ENCODE measurements around the gene DHX29. TPM values are rescaled to one million over a fixed set of nuclear protein-coding genes. Genes with fewer than 3 reads are reported as not detected.

The DHX29 gene
- total and polyA plus RNA-seq, 2 donors: 12.5 to 20.8 TPM

DNA sequence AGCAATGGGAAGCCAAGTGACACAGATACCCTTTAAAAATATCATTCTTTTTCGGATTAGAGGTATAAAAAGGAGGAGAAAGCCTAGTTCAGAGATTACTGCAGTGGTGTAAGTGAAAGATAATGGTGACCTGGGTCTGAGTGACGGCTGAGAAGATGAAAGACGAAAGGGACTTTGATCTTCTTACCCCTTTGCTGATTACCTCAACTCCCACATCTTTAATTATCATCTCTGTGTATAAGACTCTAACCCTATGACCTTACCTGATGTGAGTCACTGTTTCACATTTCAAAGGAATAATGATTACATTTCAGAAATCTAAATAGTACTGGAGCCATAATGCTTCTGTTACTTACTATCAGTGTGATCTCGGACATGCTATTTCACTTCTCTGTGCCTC lies 52.7 kb downstream of the DHX29 start:
- Histone ChIP-seq H3K4me1 (ENCODE audit: control insufficient read depth in 2 of 2, insufficient read depth in 2 of 2, low read length in 2 of 2) (no peaks in the 10 kb centered on the region), H3K27me3 (ENCODE audit: control insufficient read depth in 2 of 2, insufficient read depth in 1 of 2, low read length in 1 of 2) (no peaks in the 10 kb centered on the region), H3K9me3 (ENCODE audit: control insufficient read depth in 2 of 2, insufficient read depth in 1 of 2, low read length in 1 of 2) (no peaks in the 10 kb centered on the region), H3K4me3 (ENCODE audit: low read length in 2 of 2) (no peak overlapping the region), H3K36me3 (ENCODE audit: control insufficient read depth in 2 of 2, insufficient read depth in 2 of 2, low read length in 1 of 2) (peaks cover 14 to 24% of the 10 kb centered on the region in 2 donors), H3K27ac (ENCODE audit: low read depth in 1 of 2, low read length in 1 of 2) (no peak overlapping the region)
- 94% methylated on average over 4 of the region's 4 CpGs for WGBS
- DNase-seq (ENCODE audit: low read depth in 6 of 9, low spot score in 9 of 9): no peak

DNA sequence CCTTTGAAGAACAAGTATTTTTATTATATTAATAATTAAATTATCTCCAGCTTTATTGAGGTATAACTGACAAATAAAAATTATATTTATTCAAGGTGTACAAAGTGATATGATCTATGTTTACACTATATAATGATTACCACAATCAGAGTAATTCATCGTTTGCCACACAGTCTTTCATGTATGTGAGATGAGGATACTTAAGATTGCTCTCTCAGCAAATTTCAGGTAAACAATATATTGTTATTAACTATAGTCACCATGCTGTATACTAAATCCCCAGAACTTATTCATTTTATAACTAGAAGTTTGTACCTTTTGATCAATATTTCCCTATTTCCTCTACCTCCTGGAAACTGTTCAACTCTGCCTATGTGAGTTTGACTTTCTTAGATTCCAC lies 57.4 kb downstream of the DHX29 start:
- no peaks in the 10 kb centered on the region for H3K27me3 ChIP-seq (ENCODE audit: control insufficient read depth in 2 of 2, insufficient read depth in 1 of 2, low read length in 1 of 2)
- no peaks in the 10 kb centered on the region for H3K9me3 ChIP-seq (ENCODE audit: control insufficient read depth in 2 of 2, insufficient read depth in 1 of 2, low read length in 1 of 2)
- WGBS: 99% methylated on average over 1 of the region's 1 CpG

DNA sequence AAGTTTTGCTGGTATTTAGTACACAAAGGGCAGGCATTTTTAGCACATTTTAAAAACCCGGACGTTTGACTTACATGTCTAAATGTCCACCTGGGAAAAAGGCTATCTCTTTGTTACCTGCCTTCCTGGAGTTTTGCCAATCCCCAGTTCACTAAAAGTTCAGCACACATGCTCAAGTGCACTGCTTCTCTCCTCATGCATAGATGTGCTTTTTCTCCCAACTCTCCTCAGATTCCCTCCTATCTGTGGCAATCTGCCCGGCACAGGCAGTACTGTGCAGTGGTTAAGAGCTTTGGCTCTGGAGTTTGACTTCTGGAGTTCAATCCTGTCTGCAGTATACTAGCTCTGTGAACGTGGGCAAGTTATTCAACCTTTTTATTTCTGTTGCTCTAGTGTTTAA lies 65.7 kb downstream of the DHX29 start:
- Histone ChIP-seq H3K36me3 (ENCODE audit: control insufficient read depth in 2 of 2, insufficient read depth in 2 of 2, low read length in 1 of 2) (no peaks in the 10 kb centered on the region), H3K4me1 (ENCODE audit: control insufficient read depth in 2 of 2, insufficient read depth in 2 of 2, low read length in 2 of 2) (no peaks in the 10 kb centered on the region), H3K27ac (ENCODE audit: low read depth in 1 of 2, low read length in 1 of 2) (no peak overlapping the region), H3K27me3 (ENCODE audit: control insufficient read depth in 2 of 2, insufficient read depth in 1 of 2, low read length in 1 of 2) (peaks cover 4 to 30% of the 10 kb centered on the region in 2 donors), H3K4me3 (ENCODE audit: low read length in 2 of 2) (no peak overlapping the region), H3K9me3 (ENCODE audit: control insufficient read depth in 2 of 2, insufficient read depth in 1 of 2, low read length in 1 of 2) (no peaks in the 10 kb centered on the region)
- DNase-seq (ENCODE audit: low read depth in 6 of 9, low spot score in 9 of 9): no peak
- 91% methylated on average over 4 of the region's 4 CpGs for WGBS

More for the DNA sequence above, 57.4 kb downstream of the DHX29 start:
- H3K36me3 ChIP-seq (ENCODE audit: control insufficient read depth in 2 of 2, insufficient read depth in 2 of 2, low read length in 1 of 2): peaks cover 3 to 8% of the 10 kb centered on the region in 2 donors
- H3K4me3 ChIP-seq (ENCODE audit: low read length in 2 of 2): no peak overlapping the region
- no peak for DNase-seq (ENCODE audit: low read depth in 6 of 9, low spot score in 9 of 9)
- H3K4me1 ChIP-seq (ENCODE audit: control insufficient read depth in 2 of 2, insufficient read depth in 2 of 2, low read length in 2 of 2): no peaks in the 10 kb centered on the region
- H3K27ac ChIP-seq (ENCODE audit: low read depth in 1 of 2, low read length in 1 of 2): no peak overlapping the region

DNA sequence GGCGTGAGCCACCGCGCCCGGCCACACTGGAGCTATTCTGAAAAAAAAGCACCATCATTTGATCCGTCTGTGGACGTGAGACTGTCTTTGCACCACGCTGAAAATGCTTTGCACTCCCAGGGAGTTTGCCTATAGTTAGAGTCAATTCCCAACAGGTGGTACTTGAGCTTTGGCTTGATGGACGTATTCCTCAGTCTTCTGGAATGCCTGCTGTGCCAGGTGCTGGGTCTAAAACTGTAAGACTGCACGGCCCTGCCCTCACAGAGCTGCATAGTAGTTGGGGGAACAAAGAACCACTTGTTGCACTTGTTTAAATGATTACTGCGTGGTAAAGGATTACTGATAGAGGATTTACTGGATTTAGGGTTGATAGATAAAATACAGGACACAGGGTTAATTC lies 70.7 kb downstream of the DHX29 start:
- Histone ChIP-seq H3K4me1 (ENCODE audit: control insufficient read depth in 2 of 2, insufficient read depth in 2 of 2, low read length in 2 of 2) (peaks cover 14 to 27% of the 10 kb centered on the region in 2 donors), H3K4me3 (ENCODE audit: low read length in 2 of 2) (no peak overlapping the region), H3K36me3 (ENCODE audit: control insufficient read depth in 2 of 2, insufficient read depth in 2 of 2, low read length in 1 of 2) (no peaks in the 10 kb centered on the region), H3K27ac (ENCODE audit: low read depth in 1 of 2, low read length in 1 of 2) (no peak overlapping the region), H3K9me3 (ENCODE audit: control insufficient read depth in 2 of 2, insufficient read depth in 1 of 2, low read length in 1 of 2) (peaks cover 0 to 10% of the 10 kb centered on the region in 2 donors), H3K27me3 (ENCODE audit: control insufficient read depth in 2 of 2, insufficient read depth in 1 of 2, low read length in 1 of 2) (peaks cover 34 to 74% of the 10 kb centered on the region in 2 donors)
- whole genome bisulfite sequencing: 90% methylated on average over 10 of the region's 10 CpGs
- no peak for DNase-seq (ENCODE audit: low read depth in 6 of 9, low spot score in 9 of 9)

DNA sequence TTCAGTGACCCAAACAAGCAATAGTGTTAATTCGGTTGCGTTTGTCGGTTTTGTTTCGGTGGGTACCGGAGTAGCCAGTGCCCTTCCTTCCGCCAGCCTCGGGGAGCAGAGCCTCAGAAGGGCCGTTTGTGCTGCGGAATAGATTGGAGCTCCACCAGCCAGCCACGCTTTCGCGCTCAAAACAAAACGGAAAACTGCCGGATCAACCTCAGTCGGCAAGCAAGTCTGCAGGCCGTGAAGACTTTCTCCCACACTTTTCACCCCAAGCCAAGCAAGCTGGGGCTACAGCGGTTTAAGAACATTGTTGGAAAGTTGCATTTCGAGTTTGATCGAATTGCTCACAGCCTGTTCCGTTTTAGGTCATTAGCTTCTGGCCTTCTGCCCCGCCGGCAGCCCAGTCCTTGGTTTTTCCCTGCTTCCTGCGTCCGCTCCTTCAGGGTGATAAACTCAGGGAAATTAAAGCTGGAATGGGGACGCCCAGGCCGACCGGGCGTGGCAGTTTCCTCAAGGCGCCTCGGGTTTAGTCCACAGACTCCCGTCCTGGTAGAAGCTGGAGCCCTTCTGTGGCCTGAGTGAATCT lies 73.3 kb downstream of the DHX29 start:
- Histone ChIP-seq H3K4me1 (ENCODE audit: control insufficient read depth in 2 of 2, insufficient read depth in 2 of 2, low read length in 2 of 2) (peaks cover 19 to 37% of the 10 kb centered on the region in 2 donors), H3K27ac (ENCODE audit: low read depth in 1 of 2, low read length in 1 of 2) (no peak overlapping the region), H3K27me3 (ENCODE audit: control insufficient read depth in 2 of 2, insufficient read depth in 1 of 2, low read length in 1 of 2) (peaks cover 52 to 93% of the 10 kb centered on the region in 2 donors), H3K4me3 (ENCODE audit: low read length in 2 of 2) (peak overlapping the region; percentile 14 to 53), H3K9me3 (ENCODE audit: control insufficient read depth in 2 of 2, insufficient read depth in 1 of 2, low read length in 1 of 2) (peaks cover 0 to 10% of the 10 kb centered on the region in 2 donors), H3K36me3 (ENCODE audit: control insufficient read depth in 2 of 2, insufficient read depth in 2 of 2, low read length in 1 of 2) (peaks cover 0 to 3% of the 10 kb centered on the region in 2 donors)
- peak in 1 of 9 donors; percentile 31 for DNase-seq (ENCODE audit: low read depth in 6 of 9, low spot score in 9 of 9)
- 23% methylated on average over 31 of the region's 31 CpGs for WGBS

DNA sequence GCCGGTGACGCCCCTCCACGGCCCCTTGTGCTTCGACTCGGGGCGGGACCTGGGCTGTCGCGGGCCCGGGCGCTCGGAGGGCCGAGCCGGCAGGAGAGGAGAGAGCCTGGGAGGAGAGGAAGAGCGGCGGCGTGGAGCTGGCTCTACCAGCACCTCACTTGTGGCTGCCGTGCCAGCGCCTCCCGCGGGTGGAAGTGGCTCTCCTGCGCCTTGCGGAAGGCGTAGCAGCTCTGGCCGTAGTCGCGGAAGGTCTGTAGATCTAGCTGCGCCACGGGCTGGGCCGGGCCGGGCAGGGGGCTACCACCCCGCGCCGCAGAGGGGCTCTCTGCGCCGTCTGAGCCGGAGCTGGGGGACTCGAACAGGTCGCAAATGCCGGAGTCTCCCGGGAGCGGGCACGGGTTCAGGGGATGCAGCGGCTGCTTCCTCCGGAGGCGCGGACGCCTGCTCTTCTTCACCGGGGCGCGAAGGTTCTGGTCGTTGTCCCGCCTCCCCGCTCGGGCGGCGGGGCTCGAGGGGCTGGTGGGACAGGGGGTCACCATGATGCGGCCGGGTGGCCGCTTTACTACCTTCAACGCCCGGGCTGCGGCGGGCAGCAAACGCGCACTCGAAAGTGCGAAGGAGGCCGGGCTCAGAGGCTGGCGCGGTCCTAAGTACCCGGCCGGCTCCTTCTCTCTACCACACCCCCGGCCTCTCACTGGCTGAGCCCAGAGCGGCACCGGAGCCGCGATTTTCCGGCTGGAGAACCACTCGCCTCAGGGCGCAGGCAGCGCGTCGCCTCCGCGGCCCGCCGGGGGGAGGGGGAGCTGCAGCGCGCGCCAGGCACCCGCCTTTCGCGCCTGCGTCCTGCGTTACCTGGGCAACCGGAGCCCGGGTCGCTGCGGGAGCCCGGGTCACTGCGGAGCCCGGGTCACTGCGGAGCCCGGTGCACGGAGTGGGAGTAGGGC lies 74.2 kb downstream of the DHX29 start, which contains the start of gene CCNO:
CCNO (minus strand) TSS at position 624 of the 944 bp plus-strand sequence; CDS start at position 539, 85 bp downstream.
- peak within 1 kb of the TSS; percentile 21 to 53 for H3K4me3 ChIP-seq (ENCODE audit: low read length in 2 of 2)
- H3K9me3 ChIP-seq (ENCODE audit: control insufficient read depth in 2 of 2, insufficient read depth in 1 of 2, low read length in 1 of 2): peaks cover 0 to 10% of the 10 kb centered on the region in 2 donors
- H3K4me1 ChIP-seq (ENCODE audit: control insufficient read depth in 2 of 2, insufficient read depth in 2 of 2, low read length in 2 of 2): peaks cover 19 to 37% of the 10 kb centered on the region in 2 donors
- H3K27me3 ChIP-seq (ENCODE audit: control insufficient read depth in 2 of 2, insufficient read depth in 1 of 2, low read length in 1 of 2): peaks cover 61 to 95% of the 10 kb centered on the region in 2 donors
- H3K36me3 ChIP-seq (ENCODE audit: control insufficient read depth in 2 of 2, insufficient read depth in 2 of 2, low read length in 1 of 2): peaks cover 0 to 3% of the 10 kb centered on the region in 2 donors
- WGBS: under 1% methylated on average over 106 of the region's 106 CpGs
- DNase-seq (ENCODE audit: low read depth in 6 of 9, low spot score in 9 of 9): peak in 4 of 9 donors; percentile 32 to 69 (median 51)
- H3K27ac ChIP-seq (ENCODE audit: low read depth in 1 of 2, low read length in 1 of 2): no peak within 1 kb of the TSS

DNA sequence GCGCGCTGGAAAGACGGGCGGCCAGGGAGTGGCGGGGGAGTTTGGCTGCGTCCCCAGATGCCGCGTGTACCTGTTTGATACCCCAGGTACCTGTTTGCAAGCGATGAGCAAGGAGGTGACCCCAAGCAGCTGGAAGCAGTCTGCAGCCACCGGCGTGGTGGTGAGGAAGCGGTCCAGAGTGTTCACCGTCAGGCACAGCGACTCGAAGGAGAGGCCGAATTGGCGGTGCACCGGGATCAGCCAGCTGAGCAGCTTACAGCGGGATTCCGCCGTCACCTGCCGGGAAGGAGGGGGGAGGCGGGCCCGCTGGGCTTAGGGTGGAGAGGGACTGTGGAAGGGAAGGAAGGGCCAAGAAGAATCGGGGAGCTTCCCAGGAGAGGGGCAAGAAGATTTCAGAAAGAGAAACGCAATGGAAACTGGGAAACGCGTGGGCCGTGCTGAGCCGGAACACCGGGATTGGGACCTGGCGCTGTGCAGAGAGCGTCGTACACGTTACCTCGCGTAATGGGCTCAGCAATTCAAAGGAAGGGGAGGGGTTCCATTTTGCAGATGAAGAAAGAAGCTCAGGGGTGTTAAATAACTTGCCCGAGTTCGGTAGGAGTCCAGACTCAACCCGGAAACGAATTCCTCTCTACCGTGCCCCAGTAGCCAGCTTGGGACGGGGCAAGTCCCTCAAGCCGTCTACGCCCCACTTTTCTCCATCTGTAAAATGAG lies 75.1 kb downstream of the DHX29 start:
- Histone ChIP-seq H3K4me3 (ENCODE audit: low read length in 2 of 2) (peak overlapping the region; percentile 21 to 53), H3K9me3 (ENCODE audit: control insufficient read depth in 2 of 2, insufficient read depth in 1 of 2, low read length in 1 of 2) (peaks cover 0 to 10% of the 10 kb centered on the region in 2 donors), H3K36me3 (ENCODE audit: control insufficient read depth in 2 of 2, insufficient read depth in 2 of 2, low read length in 1 of 2) (peaks cover 0 to 3% of the 10 kb centered on the region in 2 donors), H3K27ac (ENCODE audit: low read depth in 1 of 2, low read length in 1 of 2) (no peak overlapping the region), H3K27me3 (ENCODE audit: control insufficient read depth in 2 of 2, insufficient read depth in 1 of 2, low read length in 1 of 2) (peaks cover 68 to 96% of the 10 kb centered on the region in 2 donors), H3K4me1 (ENCODE audit: control insufficient read depth in 2 of 2, insufficient read depth in 2 of 2, low read length in 2 of 2) (peaks cover 19 to 42% of the 10 kb centered on the region in 2 donors)
- DNase-seq (ENCODE audit: low read depth in 6 of 9, low spot score in 9 of 9): peak in 1 of 9 donors; percentile 40
- 4% methylated on average over 45 of the region's 45 CpGs for WGBS

DNA sequence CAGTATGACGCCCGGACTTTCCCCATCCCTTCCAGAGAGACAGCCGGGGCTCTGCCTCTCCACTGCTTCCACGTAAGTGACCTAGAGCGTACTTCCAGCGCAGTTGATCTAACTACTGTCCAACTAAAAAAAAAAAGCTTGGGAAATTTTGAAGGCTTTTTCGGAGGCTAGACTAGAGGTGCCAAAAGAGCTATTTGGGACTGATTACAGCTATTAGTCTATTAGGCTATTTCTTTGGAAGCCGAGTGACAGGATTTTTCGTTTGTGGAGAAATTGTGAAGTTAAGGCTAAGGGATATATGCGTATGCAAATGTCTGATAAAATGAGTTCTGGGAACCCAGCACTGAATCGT lies 75.6 kb downstream of the DHX29 start:
- Histone ChIP-seq H3K36me3 (ENCODE audit: control insufficient read depth in 2 of 2, insufficient read depth in 2 of 2, low read length in 1 of 2) (peaks cover 0 to 3% of the 10 kb centered on the region in 2 donors), H3K27ac (ENCODE audit: low read depth in 1 of 2, low read length in 1 of 2) (no peak overlapping the region), H3K4me3 (ENCODE audit: low read length in 2 of 2) (no peak overlapping the region), H3K4me1 (ENCODE audit: control insufficient read depth in 2 of 2, insufficient read depth in 2 of 2, low read length in 2 of 2) (peaks cover 22 to 46% of the 10 kb centered on the region in 2 donors), H3K27me3 (ENCODE audit: control insufficient read depth in 2 of 2, insufficient read depth in 1 of 2, low read length in 1 of 2) (peaks cover 71 to 97% of the 10 kb centered on the region in 2 donors), H3K9me3 (ENCODE audit: control insufficient read depth in 2 of 2, insufficient read depth in 1 of 2, low read length in 1 of 2) (peaks cover 0 to 10% of the 10 kb centered on the region in 2 donors)
- peak in 1 of 9 donors; percentile 53 for DNase-seq (ENCODE audit: low read depth in 6 of 9, low spot score in 9 of 9)
- WGBS: 3% methylated on average over 11 of the region's 11 CpGs
